NCI-H146 treated with DMSO at 0.1 percent for 48 hours (cell line): ENCODE measurements around the gene TSPYL6.

Experiments
- DNase-seq: peaks from one replicate; lab custom pipeline; 2025; ENCODE audit not compliant: unreplicated experiment; lab: John Stamatoyannopoulos, UW

TSPYL6 gene

GRCh38 chr2:54259413-54260240, 3.6 kb upstream of the TSPYL6 start:
- DNase-seq: no peak

GRCh38 chr2:54258166-54258565, 2.1 kb upstream of the TSPYL6 start:
- no peak for DNase-seq

- DNase-seq: no peak
Measured at GRCh38 chr2:54255230-54256090, 569 bp downstream of the TSPYL6 start.

- no peak for DNase-seq
Measured at GRCh38 chr2:54254180-54254579, 1.8 kb downstream of the TSPYL6 start.

- DNase-seq: no peak
Measured at GRCh38 chr2:54249629-54250028, 6.4 kb downstream of the TSPYL6 start.

GRCh38 chr2:54247115-54247514, 8.9 kb downstream of the TSPYL6 start:
- no peak for DNase-seq

GRCh38 chr2:54240515-54241469, 15.2 kb downstream of the TSPYL6 start:
- DNase-seq: no peak

- DNase-seq: no peak
Measured at GRCh38 chr2:54239427-54239826, 16.6 kb downstream of the TSPYL6 start.

GRCh38 chr2:54237428-54237827, 18.6 kb downstream of the TSPYL6 start:
- DNase-seq: no peak

- DNase-seq: no peak
Measured at GRCh38 chr2:54233832-54234649, 22.0 kb downstream of the TSPYL6 start.

- DNase-seq: no peak
Measured at GRCh38 chr2:54228945-54229344, 27.1 kb downstream of the TSPYL6 start.

GRCh38 chr2:54227798-54228197, 28.2 kb downstream of the TSPYL6 start:
- DNase-seq: no peak

- no peak for DNase-seq
Measured at GRCh38 chr2:54226260-54226659, 29.8 kb downstream of the TSPYL6 start.

GRCh38 chr2:54224997-54225396, 31.0 kb downstream of the TSPYL6 start:
- no peak for DNase-seq

- DNase-seq: no peak
Measured at GRCh38 chr2:54213082-54213481, 42.9 kb downstream of the TSPYL6 start.

- no peak for DNase-seq
Measured at GRCh38 chr2:54212456-54212855, 43.6 kb downstream of the TSPYL6 start.

- no peak for DNase-seq
Measured at GRCh38 chr2:54209379-54209778, 46.6 kb downstream of the TSPYL6 start.

- no peak for DNase-seq
Measured at GRCh38 chr2:54208364-54209240, 47.4 kb downstream of the TSPYL6 start.

- no peak for DNase-seq
Measured at GRCh38 chr2:54207666-54208195, 48.3 kb downstream of the TSPYL6 start.
